HG02973 (cell line): ENCODE measurements around the gene MIA.
"Not testable (repeated sequence)": the region's sequence is repeated elsewhere in the genome, so short reads cannot be mapped to it uniquely, and the experiment has no call there.

Experiments
- ATAC-seq: cut with Tn5 transposase; IDR thresholded peaks from one replicate; pipeline ENCODE4 v1.9.1; 2021; ENCODE audit warnings: moderate library complexity; ENCODE audit not compliant: unreplicated experiment

The MIA gene

DNA sequence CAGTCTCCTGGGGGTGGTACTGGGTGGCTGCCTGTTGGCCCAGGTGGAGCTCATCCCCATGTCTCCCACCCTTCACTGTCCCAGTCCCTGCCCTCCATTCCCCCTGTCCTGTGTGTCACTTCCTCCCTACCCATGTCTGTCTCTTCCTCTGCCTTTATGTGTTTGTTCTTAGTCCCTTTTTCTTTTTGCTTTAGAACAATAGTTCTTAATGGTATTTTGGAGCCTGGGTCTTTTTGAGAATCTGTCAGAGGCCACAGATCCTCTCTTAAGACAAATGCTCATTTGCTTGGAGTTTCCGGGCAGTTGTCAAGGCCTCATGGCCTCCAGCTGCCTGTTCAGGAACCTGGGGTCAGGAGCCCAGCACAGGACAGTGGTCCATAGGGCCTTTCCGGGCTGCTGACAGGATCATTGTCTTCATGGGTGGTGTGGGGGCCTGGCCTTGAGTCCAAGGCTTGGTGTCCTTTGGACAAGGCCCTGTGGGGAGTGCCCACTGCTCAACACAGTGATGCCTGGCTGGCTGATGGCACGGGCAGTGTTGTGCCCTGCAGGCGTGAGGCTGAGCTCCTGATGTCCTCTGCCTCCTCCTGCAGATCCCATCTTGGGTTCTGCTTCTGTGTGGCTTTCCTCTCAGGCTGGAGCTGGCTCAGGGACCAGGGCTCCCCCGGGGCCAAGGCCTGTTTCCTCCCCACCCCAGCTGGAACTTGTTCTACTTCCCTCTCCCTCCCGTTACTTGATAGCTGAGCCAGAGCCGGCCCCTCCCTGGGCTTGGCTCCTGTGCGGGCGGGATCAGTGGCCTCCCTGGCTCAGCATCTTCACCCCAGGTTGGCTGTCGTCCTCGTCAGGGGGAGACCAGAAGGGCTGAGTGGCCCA, 27.2 kb downstream of the MIA start:
- ATAC-seq = no peak

DNA sequence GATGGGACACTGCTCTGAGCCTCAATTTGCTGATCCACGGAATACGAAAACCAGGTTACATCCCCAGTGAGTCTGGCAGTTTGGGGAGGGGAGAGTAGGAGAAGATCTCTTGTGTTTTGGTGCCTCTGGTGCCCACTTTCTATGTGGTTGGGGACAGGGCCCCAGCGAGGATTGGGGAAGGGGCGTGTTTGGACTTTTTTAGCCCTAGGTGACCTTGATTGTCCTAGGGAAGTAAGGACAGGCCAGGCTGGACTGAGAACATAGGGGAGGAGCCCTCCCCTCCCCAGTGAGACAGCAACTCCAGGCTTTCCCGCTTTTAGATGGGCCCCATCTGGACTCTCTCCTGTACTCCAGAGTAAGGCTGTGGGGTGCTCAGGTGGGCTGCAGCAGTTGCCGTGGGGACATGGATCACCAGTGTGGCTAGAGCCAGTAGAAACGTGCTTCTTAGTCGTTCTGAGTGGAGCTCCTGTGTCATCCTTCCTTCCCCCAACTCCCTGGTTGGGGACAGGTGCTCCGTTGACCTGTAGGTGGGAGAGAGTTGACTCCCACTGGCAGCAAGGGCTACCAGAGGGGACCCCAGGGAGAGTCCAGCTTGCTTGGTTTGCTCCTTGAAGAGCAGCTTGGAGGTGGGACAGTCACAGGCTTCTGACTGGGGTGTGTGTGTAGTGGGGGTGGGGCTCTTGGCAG, 28.0 kb downstream of the MIA start:
- ATAC-seq = no peak

DNA sequence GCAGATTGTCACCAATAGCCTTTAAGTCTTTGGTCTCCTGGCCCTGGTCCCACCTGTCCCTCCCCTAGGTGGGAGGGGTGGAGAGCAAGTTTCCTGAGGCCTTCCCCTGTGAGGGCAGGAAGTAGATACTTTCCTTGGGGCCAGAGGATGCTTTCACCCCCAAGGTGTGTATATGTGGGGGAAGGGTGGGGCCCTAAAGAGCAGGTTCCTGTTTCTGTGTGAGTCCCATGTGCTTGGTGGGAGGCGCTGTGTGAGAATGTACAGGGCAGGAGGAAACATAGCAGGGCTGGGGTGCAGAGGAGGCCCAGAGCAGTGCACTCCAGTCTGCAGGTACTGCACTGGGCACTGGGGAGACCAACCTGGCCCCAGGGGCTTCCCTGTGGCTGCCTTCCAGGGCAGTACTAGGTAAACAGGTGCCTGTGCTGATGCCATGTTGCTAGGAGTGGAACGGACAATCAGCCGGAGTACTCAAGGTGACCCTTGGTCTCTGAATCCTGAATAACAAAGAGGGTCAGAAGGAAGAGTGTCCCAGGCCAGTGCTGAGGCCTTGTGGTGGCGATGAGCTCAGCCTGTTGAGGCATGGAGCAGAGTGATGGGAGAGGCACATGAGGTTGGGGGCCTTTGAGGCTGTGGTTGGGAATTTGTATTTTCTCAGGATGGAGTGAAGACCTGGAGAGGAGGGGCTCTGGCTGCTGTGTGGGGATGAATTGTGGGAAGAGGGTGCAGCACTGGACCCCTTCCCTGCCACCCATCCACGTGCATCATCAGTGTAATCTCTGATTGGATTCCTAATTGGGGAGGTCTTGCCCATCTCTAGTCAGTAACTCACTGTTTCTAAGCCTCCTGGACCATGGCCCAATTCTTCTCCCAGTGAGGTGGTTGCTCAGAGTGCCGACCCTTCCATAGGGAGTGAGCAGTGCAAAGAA, 28.8 kb downstream of the MIA start:
- ATAC-seq = no peak

DNA sequence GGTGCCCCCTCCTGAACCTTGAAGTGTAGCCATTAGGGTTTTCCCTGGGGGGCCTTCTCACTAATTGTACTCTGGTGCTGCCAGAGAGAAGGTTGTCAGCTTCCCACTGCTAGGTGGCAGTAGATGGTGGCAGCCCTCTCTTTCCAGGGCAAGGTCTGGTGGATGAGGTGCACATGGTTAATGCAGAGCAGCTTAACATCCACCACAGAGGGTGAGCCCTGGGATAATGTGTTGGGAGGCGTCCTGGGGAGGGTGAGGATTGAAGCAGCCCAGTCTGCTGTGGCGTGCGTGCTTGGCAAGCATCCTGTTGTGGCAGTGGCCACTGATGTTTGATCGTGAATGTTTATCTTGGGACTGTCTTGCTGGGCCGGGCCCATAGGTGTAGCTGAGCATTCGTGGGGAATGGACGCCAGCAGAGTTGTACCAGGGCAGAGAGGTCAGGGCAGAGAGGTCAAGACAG, 29.5 kb downstream of the MIA start:
- ATAC-seq = no peak

DNA sequence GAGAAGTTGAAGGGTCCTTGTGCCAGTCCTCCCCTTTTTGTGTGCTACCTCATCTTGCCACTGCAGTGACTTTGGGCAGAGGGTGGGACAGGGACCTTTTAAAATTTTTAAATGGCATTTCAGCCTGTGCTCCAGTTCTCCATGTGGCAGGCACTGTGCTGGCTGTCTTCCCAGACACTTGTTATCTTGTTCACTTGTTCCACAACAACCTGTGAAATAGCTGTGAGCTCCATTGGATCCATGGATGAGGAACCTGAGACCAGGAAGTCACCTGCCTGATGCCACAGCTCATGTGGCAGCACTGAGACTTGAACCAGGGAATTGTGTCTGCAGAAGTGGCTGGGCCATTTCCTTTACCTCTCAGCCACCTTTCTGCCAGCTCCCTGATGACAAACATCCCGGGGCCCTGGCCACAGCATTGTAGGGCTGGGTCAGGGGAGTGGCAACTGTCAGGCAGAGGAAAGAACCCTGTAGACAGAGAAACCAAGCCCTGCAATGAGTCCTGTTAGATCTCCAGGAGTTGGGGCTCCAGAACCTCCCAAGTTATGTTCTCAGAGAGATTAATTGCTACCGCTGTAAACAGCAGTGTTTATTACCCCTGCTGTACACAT, 30.0 kb downstream of the MIA start:
- no peak for ATAC-seq

DNA sequence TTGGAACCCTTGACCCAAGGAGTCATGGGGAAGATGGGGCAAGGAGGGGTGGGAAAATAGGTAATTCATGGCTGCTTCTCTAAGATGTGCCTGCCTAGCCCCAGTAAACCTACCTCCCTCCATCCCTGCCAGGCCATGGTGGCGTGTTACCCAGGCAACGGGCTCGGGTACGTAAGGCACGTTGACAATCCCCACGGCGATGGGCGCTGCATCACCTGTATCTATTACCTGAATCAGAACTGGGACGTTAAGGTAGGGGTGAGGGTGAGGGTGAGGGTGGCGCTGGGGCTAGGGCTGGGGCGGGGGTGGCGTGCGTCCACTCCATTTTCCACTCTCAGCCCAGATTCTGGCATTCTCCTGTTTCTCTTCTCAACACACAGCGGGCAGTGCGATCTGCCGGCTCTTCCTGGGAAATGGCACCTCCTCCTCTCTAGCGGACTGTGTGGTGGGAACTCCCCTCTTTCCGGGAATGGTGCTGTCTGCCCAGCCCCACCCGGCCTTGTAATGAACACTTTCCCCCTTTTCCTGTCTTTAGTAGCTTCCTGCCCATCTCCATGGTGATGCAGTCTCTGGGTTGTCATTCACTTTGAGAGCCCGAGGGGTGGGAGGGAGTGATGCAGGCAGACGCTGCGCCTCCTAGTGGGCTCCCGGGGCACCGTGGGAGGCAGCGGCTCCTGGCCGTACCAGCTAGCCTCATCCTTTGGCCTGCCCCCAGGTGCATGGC, 31.3 kb downstream of the MIA start:
- no peak for ATAC-seq

DNA sequence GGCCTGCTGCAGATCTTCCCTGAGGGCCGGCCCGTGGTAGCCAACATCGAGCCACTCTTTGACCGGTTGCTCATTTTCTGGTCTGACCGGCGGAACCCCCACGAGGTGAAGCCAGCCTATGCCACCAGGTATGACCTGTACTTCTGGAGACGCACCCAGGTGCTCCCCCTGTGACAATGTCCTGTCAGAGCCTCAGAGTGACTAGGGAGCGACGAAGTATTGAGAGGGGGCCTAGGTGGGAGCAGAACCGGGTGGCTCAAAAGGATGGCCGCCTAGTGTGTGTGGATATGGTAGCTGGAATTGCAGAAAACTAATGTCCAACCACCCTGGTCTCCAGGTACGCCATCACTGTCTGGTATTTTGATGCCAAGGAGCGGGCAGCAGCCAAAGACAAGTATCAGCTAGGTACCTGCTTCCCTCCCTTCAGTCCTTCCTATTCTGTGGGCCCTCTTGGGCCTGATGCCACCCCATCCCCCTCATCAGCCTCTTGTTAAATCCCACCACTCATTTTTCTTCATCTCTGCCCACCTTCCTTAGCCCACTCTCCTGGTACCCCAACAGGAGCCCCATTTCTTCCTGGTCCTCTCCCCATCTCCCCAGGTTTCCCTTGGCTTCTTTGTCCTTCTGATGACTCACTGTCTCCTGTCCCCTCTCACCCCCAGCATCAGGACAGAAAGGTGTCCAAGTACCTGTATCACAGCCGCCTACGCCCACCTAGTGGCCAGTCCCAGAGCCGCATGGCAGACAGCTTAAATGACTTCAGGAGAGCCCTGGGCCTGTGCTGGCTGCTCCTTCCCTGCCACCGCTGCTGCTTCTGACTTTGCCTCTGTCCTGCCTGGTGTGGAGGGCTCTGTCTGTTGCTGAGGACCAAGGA, 32.1 kb downstream of the MIA start:
- ATAC-seq = no peak

DNA sequence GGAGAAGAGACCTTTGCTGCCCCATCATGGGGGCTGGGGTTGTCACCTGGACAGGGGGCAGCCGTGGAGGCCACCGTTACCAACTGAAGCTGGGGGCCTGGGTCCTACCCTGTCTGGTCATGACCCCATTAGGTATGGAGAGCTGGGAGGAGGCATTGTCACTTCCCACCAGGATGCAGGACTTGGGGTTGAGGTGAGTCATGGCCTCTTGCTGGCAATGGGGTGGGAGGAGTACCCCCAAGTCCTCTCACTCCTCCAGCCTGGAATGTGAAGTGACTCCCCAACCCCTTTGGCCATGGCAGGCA, 32.7 kb downstream of the MIA start:
- ATAC-seq = no peak

DNA sequence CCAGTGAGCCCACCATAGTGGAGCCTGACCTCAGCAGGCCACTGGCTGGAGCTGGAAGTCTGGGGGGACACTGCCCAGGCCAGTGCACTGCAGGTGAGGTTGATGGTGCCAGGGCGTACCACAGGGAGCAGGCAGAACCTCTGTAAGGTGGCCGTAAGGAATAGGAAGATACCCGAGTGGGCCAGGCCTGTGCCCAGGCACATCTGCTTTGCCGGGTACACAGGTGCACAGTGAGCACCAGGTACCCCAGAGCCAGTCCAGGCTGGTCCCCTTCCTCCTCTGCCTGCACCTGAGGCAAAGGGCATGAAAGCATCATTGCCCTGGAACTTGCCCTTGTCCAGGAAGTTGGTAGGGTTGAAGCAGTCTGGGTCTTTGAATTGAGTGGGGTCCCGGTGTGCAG, 33.2 kb downstream of the MIA start:
- ATAC-seq = no peak

DNA sequence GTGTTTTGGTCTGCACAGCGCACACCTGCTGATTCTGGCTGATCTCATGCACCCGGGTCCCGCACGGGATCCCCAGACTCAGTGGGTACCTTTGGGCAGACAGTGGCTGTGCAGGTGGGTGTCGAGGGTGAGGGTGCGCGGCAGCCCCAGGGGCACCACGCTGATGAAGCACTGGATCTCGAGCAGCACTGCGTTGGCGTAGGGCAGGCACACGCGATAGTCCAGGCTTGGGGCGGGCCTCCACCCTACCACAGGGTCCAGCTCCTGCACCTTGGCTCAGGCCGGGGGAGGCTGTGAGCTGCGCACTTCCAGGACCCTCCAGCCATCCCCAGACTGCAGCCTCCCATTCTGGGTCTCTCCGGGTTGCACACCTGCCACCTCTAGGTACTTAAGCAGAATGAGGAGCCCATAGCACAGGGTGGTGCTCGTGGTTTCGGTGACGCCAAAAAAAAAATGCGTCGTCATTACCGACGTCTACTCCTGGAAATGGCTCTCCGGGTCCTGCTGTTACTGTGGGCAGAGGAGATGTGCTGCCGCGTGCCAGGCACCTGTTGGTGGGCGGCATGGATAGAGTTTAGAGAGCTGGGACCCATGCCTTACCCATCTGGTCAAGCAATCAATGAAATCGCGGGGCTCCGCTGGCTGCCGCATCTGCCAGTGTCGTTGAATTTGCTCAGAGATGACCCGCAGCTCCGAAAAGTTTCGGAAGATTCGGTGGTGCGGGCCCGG, 34.2 kb downstream of the MIA start:
- ATAC-seq = no peak

DNA sequence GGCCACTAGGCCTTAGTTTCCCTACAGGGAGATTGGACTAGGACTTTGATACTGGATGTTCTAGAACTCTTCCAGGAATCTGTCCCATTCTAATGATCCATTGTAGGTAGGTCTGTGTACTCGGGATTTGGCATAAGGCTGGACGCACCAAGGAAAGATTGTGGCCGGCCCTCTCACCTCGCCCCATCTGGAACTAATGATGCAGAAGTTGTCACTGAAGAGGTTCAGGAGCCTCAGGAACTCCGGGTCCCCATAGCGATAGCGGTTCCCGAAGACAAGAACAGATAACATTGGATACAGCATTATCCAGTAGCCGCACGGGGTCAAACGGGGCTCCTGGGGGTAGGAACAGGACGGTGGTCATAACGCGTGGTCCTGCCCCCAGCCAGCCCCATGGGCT, 34.8 kb downstream of the MIA start:
- ATAC-seq = no peak

DNA sequence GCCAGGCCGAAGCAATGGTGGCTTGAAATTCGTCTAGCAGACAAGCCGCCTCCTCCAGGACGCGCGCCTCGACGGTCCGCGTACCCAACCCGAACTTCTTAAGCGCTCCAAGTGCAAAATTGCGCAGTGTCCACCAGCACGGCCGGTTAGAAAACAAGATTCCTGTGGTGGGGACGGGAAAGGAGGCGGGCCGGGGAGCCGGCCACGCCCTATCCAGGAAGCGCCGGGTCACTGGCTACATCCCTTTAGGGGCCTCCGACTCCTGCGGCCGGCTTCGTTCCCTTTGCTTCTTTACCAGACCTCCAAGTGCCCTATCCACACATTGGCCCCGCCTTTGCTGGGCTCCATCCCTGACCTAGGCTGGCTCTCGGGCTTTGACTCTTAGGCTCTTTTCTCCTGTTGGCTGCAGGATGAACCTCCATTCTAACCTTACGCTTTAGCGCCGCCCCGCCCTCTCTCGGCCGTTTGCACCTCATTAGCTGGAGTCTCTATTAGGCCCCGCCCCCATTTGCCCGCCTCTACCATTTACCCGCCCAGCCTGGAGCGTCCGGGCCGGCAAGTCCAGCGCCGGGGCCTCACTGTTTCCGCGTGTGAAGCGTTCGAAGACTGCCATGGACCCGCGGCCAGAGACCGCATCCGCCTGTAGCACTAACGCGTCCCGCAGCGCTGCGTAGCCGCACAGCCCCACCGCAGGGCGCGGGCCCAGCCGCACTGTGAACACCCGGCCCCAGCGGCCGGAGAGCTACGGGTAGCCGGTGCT, 35.5 kb downstream of the MIA start:
- peak; percentile 60 for ATAC-seq

DNA sequence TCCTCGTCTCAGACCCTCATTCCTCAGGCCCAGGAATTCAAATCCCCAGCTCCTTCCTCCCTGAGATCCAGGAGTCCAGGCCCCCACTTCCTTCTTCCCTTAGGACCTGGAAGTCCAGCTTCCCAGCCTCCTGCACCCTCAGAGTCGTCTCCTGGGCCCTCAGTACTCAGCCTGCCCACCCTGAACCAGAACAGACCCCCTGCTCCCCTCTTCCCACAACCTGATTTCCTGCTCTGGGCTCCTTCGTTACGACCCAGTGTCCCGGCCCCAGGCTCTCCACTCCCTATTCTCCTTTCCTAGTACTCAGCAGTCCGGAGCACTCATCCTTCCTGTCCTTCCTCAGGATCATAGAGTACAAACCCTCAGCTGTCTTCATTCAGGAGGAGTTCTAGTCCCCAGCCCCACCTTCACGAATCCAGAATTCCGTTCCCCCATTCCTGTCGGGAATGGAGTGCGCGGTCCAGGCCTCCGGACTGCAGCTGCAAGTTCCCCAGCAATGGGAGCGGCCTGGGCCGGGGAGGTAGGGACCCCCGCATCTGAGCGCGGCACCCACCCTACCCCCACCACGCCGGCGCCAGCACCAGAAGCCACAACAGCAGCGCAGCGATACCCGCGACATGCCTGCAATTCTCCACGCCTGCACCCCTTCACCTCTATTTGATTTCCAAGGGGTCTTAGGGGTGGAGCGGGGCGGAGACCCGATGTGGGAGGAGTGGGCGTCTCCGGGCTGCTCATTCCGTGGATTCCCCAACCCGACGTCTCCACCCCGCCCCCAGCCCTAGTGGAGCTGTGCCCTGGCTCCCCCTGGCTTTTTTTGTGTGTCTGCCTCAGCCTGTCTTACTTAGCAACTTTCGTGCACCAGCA, 36.4 kb downstream of the MIA start:
- no peak for ATAC-seq

DNA sequence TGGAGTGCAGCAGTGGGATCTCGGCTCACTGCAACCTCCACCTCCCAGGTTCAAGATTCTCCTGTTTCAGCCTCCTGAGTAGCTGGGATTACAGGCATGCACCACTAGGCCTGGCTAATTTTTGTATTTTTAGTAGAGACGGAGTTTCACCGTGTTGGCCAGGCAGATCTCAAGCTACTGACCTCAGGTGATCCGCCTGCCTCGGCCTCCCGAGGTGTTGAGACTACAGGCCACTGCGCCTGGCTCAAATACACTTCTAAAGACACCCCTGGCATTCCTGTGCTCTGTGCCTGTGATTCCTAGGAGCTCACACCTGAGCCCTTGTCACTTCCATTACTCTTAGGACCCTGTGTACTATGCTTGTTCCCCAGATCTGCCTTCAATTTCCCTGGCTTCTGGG, 37.2 kb downstream of the MIA start:
- ATAC-seq = not testable (repeated sequence)

DNA sequence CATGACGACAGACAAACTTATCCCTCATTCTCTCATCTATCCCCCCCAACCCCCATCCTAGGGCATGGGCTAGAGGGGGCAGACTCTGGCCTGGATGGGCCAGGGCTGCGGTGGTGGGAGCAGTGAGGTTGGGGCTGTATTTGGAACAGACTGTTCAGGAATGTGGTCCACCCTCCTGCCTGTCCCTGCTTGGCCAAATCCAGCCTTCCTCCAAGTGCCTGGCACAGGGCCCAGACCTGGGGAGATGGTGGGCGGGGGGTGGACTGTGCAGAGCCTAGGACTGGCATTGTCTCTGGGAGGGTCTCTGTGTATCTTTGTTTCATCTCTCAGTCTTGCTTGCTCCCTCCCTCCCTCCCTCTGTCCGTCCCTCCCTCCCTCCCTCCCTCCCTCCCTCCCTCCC, 37.9 kb downstream of the MIA start:
- no peak for ATAC-seq

DNA sequence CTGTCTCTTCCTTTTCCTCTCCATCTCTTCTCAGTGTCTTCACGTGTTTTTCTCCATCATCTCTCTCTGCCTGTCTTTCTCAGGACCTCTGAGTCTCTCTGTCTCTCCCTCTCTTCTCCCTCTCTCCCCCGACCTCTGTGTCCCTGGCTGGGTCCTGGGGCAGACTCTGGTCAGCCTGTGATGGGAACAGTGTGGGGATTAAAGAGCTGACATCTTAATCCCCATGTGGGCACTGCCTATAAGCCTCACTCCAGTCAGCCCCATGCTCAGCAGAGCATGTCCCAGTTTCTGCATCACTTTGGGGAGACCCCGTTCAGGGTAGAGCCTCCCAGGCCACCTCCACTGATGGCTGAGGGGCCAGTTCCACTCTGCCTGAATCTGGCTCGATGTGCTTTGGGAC, 39.9 kb downstream of the MIA start:
- ATAC-seq = no peak
